Endothelial cell of umbilical vein (primary cell): ENCODE data around the gene DNAJC12. TPM values are rescaled to one million over a fixed set of nuclear protein-coding genes. Genes with fewer than 3 reads are reported as not detected.

Source experiments
- BruUV-seq: library from RNA; stranded (reverse); fragments of 400-500 nt; replicated peaks from 2 replicates; lab custom pipeline; 2021; lab: Mats Ljungman, UMichigan
- CTCF ChIA-PET: fragments of 300-600, 350-600 bp; sonication (Branson Sonifier 250); formaldehyde crosslinking; loops from one replicate; lab custom pipeline; 2021; ENCODE audit warnings: antibody characterized with exemption, inconsistent platforms; lab: Charles Lee
- POLR2A ChIA-PET: fragments of 300-600, 350-600 bp; sonication (Branson Sonifier 250); formaldehyde crosslinking; loops from one replicate; lab custom pipeline; 2021; ENCODE audit warnings: antibody characterized with exemption, inconsistent platforms; lab: Charles Lee
- DNase-seq: peaks from one replicate; pipeline ENCODE4 v3.0.0-alpha.2; 2011; ENCODE audit warnings: low read depth, low spot score
- FAIRE-seq: peaks from 2 replicates; lab custom pipeline; 2011; peaks lifted over from hg19 to GRCh38; lab: Jason Lieb, UNC
- H2AFZ ChIP-seq: 2 replicates; pipeline ENCODE4 v1.6.0; 2012; ENCODE audit warnings: low read depth, low read length, control low read depth, inconsistent platforms
- H3K27ac ChIP-seq: 2 replicates; pipeline ENCODE4 v1.5.1; 2011; ENCODE audit warnings: low read depth, mild to moderate bottlenecking, control low read depth, low read length, moderate library complexity; ENCODE audit not compliant: insufficient read depth
- H3K27me3 ChIP-seq, 2 experiments: 2 replicates each; pipeline versions ENCODE4 v1.6.0 to v1.6.1; 2011; ENCODE audit warnings: low read length in 2 of 2, mixed read lengths in 1 of 2; ENCODE audit not compliant: control insufficient read depth in 2 of 2, insufficient read depth in 2 of 2
- H3K36me3 ChIP-seq, 2 experiments: 2 replicates in 1 of 2; 3 replicates in 1 of 2; pipeline ENCODE4 v1.5.1; 2011; ENCODE audit warnings: low read length in 2 of 2, mild to moderate bottlenecking in 1 of 2, moderate library complexity in 1 of 2; ENCODE audit not compliant: control insufficient read depth in 2 of 2, insufficient read depth in 2 of 2; ENCODE audit errors: extremely low read depth in 1 of 2
- H3K4me1 ChIP-seq: 3 replicates; pipeline ENCODE4 v1.5.1; 2011; ENCODE audit warnings: mild to moderate bottlenecking, low read length; ENCODE audit not compliant: control insufficient read depth, insufficient read depth; ENCODE audit errors: extremely low read depth
- H3K4me2 ChIP-seq: 2 replicates; pipeline ENCODE4 v1.6.1; 2011; ENCODE audit warnings: low read length, control low read depth, mixed read lengths; ENCODE audit not compliant: insufficient read depth
- H3K4me3 ChIP-seq, 3 experiments: fragments of 200-600 bp in 1 of 3; sonication (generic), shearing (Covaris generic) in 1 of 3; replicated peaks in 1 of 3; 2 replicates each; pipeline ENCODE4 v1.5.1; 2011 to 2016; ENCODE audit warnings: control low read depth in 3 of 3, low read length in 3 of 3, mild to moderate bottlenecking in 2 of 3, inconsistent platforms in 1 of 3, low read depth in 1 of 3, moderate library complexity in 1 of 3; ENCODE audit not compliant: insufficient read depth in 1 of 3
- H3K79me2 ChIP-seq: 2 replicates; pipeline ENCODE4 v1.6.0; 2012; ENCODE audit warnings: low read length, inconsistent platforms; ENCODE audit not compliant: control insufficient read depth, insufficient read depth
- H3K9ac ChIP-seq: replicated peaks from 2 replicates; pipeline ENCODE3; 2011; ENCODE audit warnings: low read length, control low read depth; ENCODE audit not compliant: insufficient read depth; ENCODE audit errors: extremely low read depth
- H3K9me1 ChIP-seq: replicated peaks from 3 replicates; pipeline ENCODE4 v1.6.0; 2011; ENCODE audit warnings: mild to moderate bottlenecking, low read length; ENCODE audit not compliant: control insufficient read depth, insufficient read depth; ENCODE audit errors: extremely low read depth
- H3K9me3 ChIP-seq: replicated peaks from 2 replicates; pipeline ENCODE4 v1.5.1; 2012; ENCODE audit warnings: low read length, inconsistent platforms; ENCODE audit not compliant: control insufficient read depth, insufficient read depth
- H4K20me1 ChIP-seq: replicated peaks from 2 replicates; pipeline ENCODE3; 2011; ENCODE audit warnings: mild to moderate bottlenecking, low read length; ENCODE audit not compliant: control insufficient read depth, insufficient read depth; ENCODE audit errors: extremely low read depth
- EZH2 ChIP-seq: IDR thresholded peaks from 2 replicates; pipeline ENCODE4 v1.6.1; 2012; ENCODE audit warnings: borderline replicate concordance, low read depth, mild to moderate bottlenecking, moderate library complexity, low read length, inconsistent platforms; ENCODE audit not compliant: severe bottlenecking
- FOS ChIP-seq: IDR thresholded peaks from 2 replicates; pipeline ENCODE4 v1.6.1; 2011; ENCODE audit warnings: mild to moderate bottlenecking, low read length, moderate library complexity, borderline replicate concordance; ENCODE audit not compliant: insufficient read depth
- GATA2 ChIP-seq: IDR thresholded peaks from 2 replicates; pipeline ENCODE4 v1.7.0; 2011; ENCODE audit warnings: low read depth, mild to moderate bottlenecking, moderate library complexity, mixed read lengths, low read length; ENCODE audit not compliant: insufficient read length, insufficient read depth
- JUN ChIP-seq: IDR thresholded peaks from 2 replicates; pipeline ENCODE4 v1.6.1; 2011; ENCODE audit warnings: borderline replicate concordance, low read depth; ENCODE audit not compliant: insufficient read length, insufficient read depth
- MYC ChIP-seq: IDR thresholded peaks from one replicate; pipeline ENCODE4 v1.6.1; 2011; ENCODE audit warnings: mild to moderate bottlenecking, low read depth, low read length
- POLR2A ChIP-seq: IDR thresholded peaks from 2 replicates; pipeline ENCODE4 v1.6.1; 2012; ENCODE audit warnings: low read depth, mild to moderate bottlenecking, control low read depth, low read length
- POLR2AphosphoS5 ChIP-seq: IDR thresholded peaks from 2 replicates; pipeline ENCODE4 v1.6.1; 2012; ENCODE audit warnings: low read depth, mild to moderate bottlenecking, control low read depth, low read length, moderate library complexity; ENCODE audit not compliant: insufficient read depth
- dilution Hi-C: fragments of 300-500 bp; cut with MboI; formaldehyde crosslinking; loops from one replicate; pipeline ENCODE4 v1.15.0; 2019; ENCODE audit warnings: low sequenced_read_pairs; ENCODE audit not compliant: extremely low pct_ligation_motif_present
- intact Hi-C: fragments of 100-400 bp; cut with micrococcal nuclease; formaldehyde crosslinking; loops from one replicate; pipeline ENCODE4 v1.10.0; 2022
- polyA plus RNA-seq, 4 experiments: library from polyadenylated mRNA; depleted of rRNA in 3 of 4; stranded (reverse) in 3 of 4; unstranded in 1 of 4; fragments of >200 nt; gene quantifications; 2 replicates each; pipeline versions ENCODE4 v1.2.1 to v1.2.3, GENCODE V29; 2011 to 2012; ENCODE audit warnings: missing spikeins in 1 of 4
- total RNA-seq: library from RNA; stranded (reverse); gene quantifications from 2 replicates; pipeline ENCODE4 v1.2.3, GENCODE V29; 2021
- TF ChIP-seq, protein P1 (sequence below): IDR thresholded peaks from 2 replicates; pipeline ENCODE4 v1.6.1; 2011; ENCODE audit not compliant: insufficient read depth, insufficient read length
- TF ChIP-seq, protein P2 (sequence below), 2 donors: IDR thresholded peaks; 1 replicate in 1 of 2; 2 replicates in 1 of 2; pipeline ENCODE4 v1.5.1; 2011; ENCODE audit warnings: low read length in 2 of 2, mild to moderate bottlenecking in 2 of 2, moderate library complexity in 2 of 2, control low read depth in 1 of 2, inconsistent platforms in 1 of 2, low read depth in 1 of 2; ENCODE audit not compliant: insufficient read depth in 1 of 2; ENCODE audit errors: extremely low read depth in 1 of 2

DNAJC12 gene
- total and polyA plus RNA-seq, 2 donors (not counting 3 experiments of a cell fraction or from before 2014, with no cell fraction given), result 0.54 to 1.0 TPM

DNA sequence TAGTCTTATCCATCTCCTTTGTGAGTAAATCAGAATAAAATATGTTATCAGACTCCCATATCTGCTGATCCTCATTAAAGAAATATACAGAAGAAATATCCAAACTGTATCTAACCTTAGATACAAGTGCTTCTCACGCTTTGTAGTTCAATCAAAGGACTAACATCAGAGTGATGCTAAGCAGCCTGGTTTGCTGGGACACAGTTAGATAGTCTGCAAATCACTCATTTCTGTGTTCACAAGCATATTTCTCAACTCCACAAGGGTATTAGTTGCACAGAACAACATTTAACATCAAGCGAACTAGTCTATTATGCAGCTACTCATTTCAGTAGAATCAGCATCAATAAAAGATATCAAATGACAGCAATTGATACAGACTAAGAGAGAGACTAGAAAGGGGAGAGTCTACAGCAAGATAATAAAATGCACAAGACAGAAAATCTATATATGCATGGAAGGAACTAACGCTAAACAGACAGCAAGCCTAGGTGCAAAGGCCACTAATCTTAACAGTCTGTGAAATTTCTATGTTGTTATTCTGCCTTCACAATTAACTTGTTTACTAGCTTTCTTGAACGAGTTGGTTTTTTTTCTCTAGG, 30.0 kb downstream of the DNAJC12 start:
- FAIRE-seq, result no peak

More for the DNA sequence above, 30.0 kb downstream of the DNAJC12 start:
- no peaks in the 10 kb centered on the region for H3K4me1 ChIP-seq
- BruUV-seq, result no TSS peak
- peaks cover 5 to 9% of the 10 kb centered on the region in 2 experiments for H3K27me3 ChIP-seq
- H4K20me1 ChIP-seq, result no peaks in the 10 kb centered on the region
- no peak overlapping the region for H3K4me3 ChIP-seq
- intact Hi-C loops (no loop called here), dilution Hi-C loops (no loop called here)
- no peaks in the 10 kb centered on the region for H3K36me3 ChIP-seq
- H3K9me1 ChIP-seq, result no peaks in the 10 kb centered on the region
- H3K9me3 ChIP-seq, result no peaks in the 10 kb centered on the region
- no peak overlapping the region for H2AFZ ChIP-seq
- ChIA-PET POLR2A (no interaction called here), CTCF (no interaction called here)
- H3K27ac ChIP-seq, result no peak overlapping the region
- H3K9ac ChIP-seq, result no peak overlapping the region
- H3K79me2 ChIP-seq, result no peaks in the 10 kb centered on the region
- DNase-seq, result no peak
- no peak for TF ChIP-seq FOS
- no peak for TF ChIP-seq EZH2
- TF ChIP-seq, protein P1, sequence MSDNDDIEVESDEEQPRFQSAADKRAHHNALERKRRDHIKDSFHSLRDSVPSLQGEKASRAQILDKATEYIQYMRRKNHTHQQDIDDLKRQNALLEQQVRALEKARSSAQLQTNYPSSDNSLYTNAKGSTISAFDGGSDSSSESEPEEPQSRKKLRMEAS, result no peak
- TF ChIP-seq, protein P2, sequence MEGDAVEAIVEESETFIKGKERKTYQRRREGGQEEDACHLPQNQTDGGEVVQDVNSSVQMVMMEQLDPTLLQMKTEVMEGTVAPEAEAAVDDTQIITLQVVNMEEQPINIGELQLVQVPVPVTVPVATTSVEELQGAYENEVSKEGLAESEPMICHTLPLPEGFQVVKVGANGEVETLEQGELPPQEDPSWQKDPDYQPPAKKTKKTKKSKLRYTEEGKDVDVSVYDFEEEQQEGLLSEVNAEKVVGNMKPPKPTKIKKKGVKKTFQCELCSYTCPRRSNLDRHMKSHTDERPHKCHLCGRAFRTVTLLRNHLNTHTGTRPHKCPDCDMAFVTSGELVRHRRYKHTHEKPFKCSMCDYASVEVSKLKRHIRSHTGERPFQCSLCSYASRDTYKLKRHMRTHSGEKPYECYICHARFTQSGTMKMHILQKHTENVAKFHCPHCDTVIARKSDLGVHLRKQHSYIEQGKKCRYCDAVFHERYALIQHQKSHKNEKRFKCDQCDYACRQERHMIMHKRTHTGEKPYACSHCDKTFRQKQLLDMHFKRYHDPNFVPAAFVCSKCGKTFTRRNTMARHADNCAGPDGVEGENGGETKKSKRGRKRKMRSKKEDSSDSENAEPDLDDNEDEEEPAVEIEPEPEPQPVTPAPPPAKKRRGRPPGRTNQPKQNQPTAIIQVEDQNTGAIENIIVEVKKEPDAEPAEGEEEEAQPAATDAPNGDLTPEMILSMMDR (IDR thresholded peaks at IDR 0.05; ENCODE audit: extremely low read depth in 1 of 2, insufficient read depth in 1 of 2, low read depth in 1 of 2, low read length in 2 of 2), result no peak
- no peak for TF ChIP-seq MYC
- TF ChIP-seq POLR2A, result no peak
- TF ChIP-seq JUN, result no peak
- no peak for TF ChIP-seq GATA2
- no peak for TF ChIP-seq POLR2AphosphoS5
- no peak overlapping the region for H3K4me2 ChIP-seq
